Erythroblast (primary cell): ENCODE measurements around the gene HOXA4.

Experiments
- GATA1 ChIP-seq: IDR thresholded peaks from 2 replicates; pipeline ENCODE4 v1.6.1; 2011; ENCODE audit warnings: low read depth, mild to moderate bottlenecking, control low read depth, low read length, moderate library complexity
- POLR2A ChIP-seq: IDR thresholded peaks from 2 replicates; pipeline ENCODE4 v1.6.1; 2011; ENCODE audit warnings: mild to moderate bottlenecking, low read length

GRCh38 chr7:27173956-27174873, 43.7 kb upstream of the HOXA4 start, which contains the start of gene HOXA10:
- TF ChIP-seq POLR2A: no peak
- no peak for TF ChIP-seq GATA1
